CD4-positive, CD25-positive, alpha-beta regulatory T cell (primary cell): Measurements from ENCODE around the gene GHITM. TPM values are rescaled to one million over a fixed set of nuclear protein-coding genes. Genes with fewer than 3 reads are reported as not detected.
"Not testable (repeated sequence)": the region's sequence is repeated elsewhere in the genome, so short reads cannot be mapped to it uniquely, and the experiment has no call there.

ENCODE experiments used
- ATAC-seq, 2 donors: fragments of 150-1000 bp; cut with Tn5 transposase; one replicate each; pipeline ENCODE4 v1.10.0; 2021; ENCODE audit warnings: low read depth in 2 of 2, moderate number of reproducible peaks in 2 of 2, moderate library complexity in 1 of 2
- DNase-seq, 3 donors: peaks; one replicate each; pipeline versions ENCODE4 v3.0.0 to v3.0.0-alpha.2; 2012 to 2022; ENCODE audit warnings: mixed read lengths in 1 of 3
- H3K27ac ChIP-seq: one replicate; pipeline ENCODE4 v1.7.0; 2013; ENCODE audit warnings: mild to moderate bottlenecking, low read length; ENCODE audit not compliant: insufficient read depth, poor library complexity, severe bottlenecking
- H3K27me3 ChIP-seq: one replicate; pipeline ENCODE4 v1.7.0; 2013; ENCODE audit warnings: low read length; ENCODE audit not compliant: control insufficient read depth, insufficient read depth
- H3K36me3 ChIP-seq: one replicate; pipeline ENCODE4 v1.7.0; 2013; ENCODE audit warnings: mild to moderate bottlenecking, low read length, moderate library complexity; ENCODE audit not compliant: control insufficient read depth, insufficient read depth
- H3K4me1 ChIP-seq: 2 replicates; pipeline ENCODE4 v1.7.0; 2013; ENCODE audit warnings: mild to moderate bottlenecking, low read length; ENCODE audit not compliant: insufficient read depth, control insufficient read depth, poor library complexity, severe bottlenecking
- H3K4me3 ChIP-seq: one replicate; pipeline ENCODE4 v1.7.0; 2013; ENCODE audit warnings: low read depth, mild to moderate bottlenecking, low read length, moderate library complexity
- H3K9me3 ChIP-seq, 2 experiments: 1 replicate in 1 of 2; 2 replicates in 1 of 2; pipeline ENCODE4 v1.7.0; 2013; ENCODE audit warnings: low read length in 2 of 2, mild to moderate bottlenecking in 1 of 2, moderate library complexity in 1 of 2; ENCODE audit not compliant: control insufficient read depth in 2 of 2
- H3K27ac Mint-ChIP-seq, 3 donors: one replicate each; pipeline ENCODE4 v1.8.0; 2020 to 2022; ENCODE audit warnings: mild to moderate bottlenecking in 3 of 3, mixed read lengths in 3 of 3, moderate library complexity in 2 of 3
- H3K27me3 Mint-ChIP-seq: one replicate; pipeline ENCODE4 v1.8.0; 2022; ENCODE audit warnings: mild to moderate bottlenecking, mixed read lengths
- H3K36me3 Mint-ChIP-seq: one replicate; pipeline ENCODE4 v1.8.0; 2020; ENCODE audit warnings: mixed read lengths
- H3K4me1 Mint-ChIP-seq, 4 donors: one replicate each; pipeline ENCODE4 v1.8.0; 2020 to 2022; ENCODE audit warnings: mixed read lengths in 4 of 4, mild to moderate bottlenecking in 1 of 4
- H3K4me3 Mint-ChIP-seq, 4 donors: one replicate each; pipeline ENCODE4 v1.8.0; 2020 to 2022; ENCODE audit warnings: mild to moderate bottlenecking in 4 of 4, mixed read lengths in 4 of 4, moderate library complexity in 3 of 4
- H3K9me3 Mint-ChIP-seq, 7 donors: one replicate each; pipeline ENCODE4 v1.8.0; 2020 to 2022; ENCODE audit warnings: mixed read lengths in 7 of 7, mild to moderate bottlenecking in 3 of 7, moderate library complexity in 2 of 7
- polyA plus RNA-seq, 4 donors: library from polyadenylated mRNA; unstranded; fragments of 300-500 nt; fragmentation: Illumina TruSeq; gene quantifications; one replicate each; pipeline ENCODE4 v1.2.3, GENCODE V29; 2021
- total RNA-seq: library from RNA; stranded (reverse); gene quantifications from one replicate; pipeline ENCODE4 v1.2.3, GENCODE V29; 2022

Gene GHITM
- total and polyA plus RNA-seq, 5 donors from 2014 or later: 77.9 to 303 (median 279) TPM

- not testable (repeated sequence) for H3K27ac ChIP-seq, H3K9me3 ChIP-seq, H3K9me3 Mint-ChIP-seq, DNase-seq, H3K27me3 Mint-ChIP-seq, H3K36me3 ChIP-seq, H3K4me3 ChIP-seq, H3K4me1 ChIP-seq, H3K4me3 Mint-ChIP-seq, ATAC-seq, H3K27me3 ChIP-seq, H3K36me3 Mint-ChIP-seq, H3K27ac Mint-ChIP-seq, H3K4me1 Mint-ChIP-seq
Observed at GRCh38 chr10:84113468-84113867, 25.8 kb upstream of the GHITM start.

- H3K9me3 Mint-ChIP-seq: peaks cover 0 to 3% (median 0%) of the 10 kb centered on the region in 7 donors
- no peak overlapping the region for H3K4me3 ChIP-seq
- H3K27me3 ChIP-seq: no peaks in the 10 kb centered on the region
- ATAC-seq (no peak), DNase-seq (no peak)
- no peak overlapping the region for H3K27ac Mint-ChIP-seq
- no peaks in the 10 kb centered on the region for H3K36me3 Mint-ChIP-seq
- no peaks in the 10 kb centered on the region for H3K9me3 ChIP-seq
- H3K4me1 Mint-ChIP-seq: no peaks in the 10 kb centered on the region
- H3K27me3 Mint-ChIP-seq: peaks cover 3% of the 10 kb centered on the region
- H3K4me1 ChIP-seq: no peaks in the 10 kb centered on the region
- no peak overlapping the region for H3K4me3 Mint-ChIP-seq
- H3K27ac ChIP-seq: no peak overlapping the region
- H3K36me3 ChIP-seq: no peaks in the 10 kb centered on the region
Observed at GRCh38 chr10:84114088-84114667, 25.1 kb upstream of the GHITM start.

- not testable (repeated sequence) for H3K9me3 ChIP-seq, H3K27me3 Mint-ChIP-seq, DNase-seq, H3K27ac Mint-ChIP-seq, H3K4me1 ChIP-seq, H3K36me3 ChIP-seq, H3K4me3 Mint-ChIP-seq, H3K27me3 ChIP-seq, H3K36me3 Mint-ChIP-seq, H3K27ac ChIP-seq, ATAC-seq, H3K4me3 ChIP-seq, H3K4me1 Mint-ChIP-seq, H3K9me3 Mint-ChIP-seq
Observed at GRCh38 chr10:84117204-84117603, 22.1 kb upstream of the GHITM start.

GRCh38 chr10:84117686-84118394, 21.5 kb upstream of the GHITM start:
- Mint-ChIP-seq H3K36me3 (no peaks in the 10 kb centered on the region), H3K27me3 (peaks cover 4% of the 10 kb centered on the region), H3K4me1 (no peaks in the 10 kb centered on the region), H3K27ac (no peak overlapping the region), H3K4me3 (no peak overlapping the region), H3K9me3 (peaks cover 0 to 3% (median 0%) of the 10 kb centered on the region in 7 donors)
- DNase-seq: no peak
- no peaks in the 10 kb centered on the region for H3K27me3 ChIP-seq
- H3K9me3 ChIP-seq: no peaks in the 10 kb centered on the region
- H3K36me3 ChIP-seq: no peaks in the 10 kb centered on the region
- H3K27ac ChIP-seq: no peak overlapping the region
- no peak overlapping the region for H3K4me3 ChIP-seq
- ATAC-seq: no peak
- H3K4me1 ChIP-seq: no peaks in the 10 kb centered on the region

GRCh38 chr10:84118395-84119006, 20.8 kb upstream of the GHITM start:
- H3K27me3 ChIP-seq: no peaks in the 10 kb centered on the region
- ATAC-seq (no peak), DNase-seq (no peak)
- H3K27ac ChIP-seq: no peak overlapping the region
- Mint-ChIP-seq H3K4me3 (no peak overlapping the region), H3K36me3 (no peaks in the 10 kb centered on the region), H3K27me3 (peaks cover 8% of the 10 kb centered on the region), H3K27ac (no peak overlapping the region), H3K4me1 (no peaks in the 10 kb centered on the region), H3K9me3 (peaks cover 0 to 3% (median 0%) of the 10 kb centered on the region in 7 donors)
- H3K4me1 ChIP-seq: no peaks in the 10 kb centered on the region
- no peaks in the 10 kb centered on the region for H3K36me3 ChIP-seq
- no peaks in the 10 kb centered on the region for H3K9me3 ChIP-seq
- H3K4me3 ChIP-seq: no peak overlapping the region

GRCh38 chr10:84123362-84123761, 15.9 kb upstream of the GHITM start:
- Histone ChIP-seq H3K9me3 (peaks cover 16% of the 10 kb centered on the region in 2 experiments), H3K4me1 (no peaks in the 10 kb centered on the region), H3K27me3 (peaks cover 6% of the 10 kb centered on the region), H3K4me3 (no peak overlapping the region), H3K36me3 (no peaks in the 10 kb centered on the region), H3K27ac (no peak overlapping the region)
- Mint-ChIP-seq H3K27ac (no peak overlapping the region), H3K4me3 (no peak overlapping the region), H3K4me1 (no peaks in the 10 kb centered on the region), H3K36me3 (no peaks in the 10 kb centered on the region), H3K9me3 (peaks cover 6 to 24% (median 13%) of the 10 kb centered on the region in 7 donors), H3K27me3 (peaks cover 17% of the 10 kb centered on the region)
- DNase-seq (no peak), ATAC-seq (no peak)

- peaks cover 16% of the 10 kb centered on the region in 2 experiments for H3K9me3 ChIP-seq
- H3K27ac ChIP-seq, H3K4me1 Mint-ChIP-seq, ATAC-seq, H3K36me3 Mint-ChIP-seq, H3K36me3 ChIP-seq, H3K4me3 ChIP-seq, H3K4me1 ChIP-seq, H3K27me3 ChIP-seq, DNase-seq: not testable (repeated sequence)
- Mint-ChIP-seq H3K4me3 (peak overlapping the region in 2 of 4 donors; percentile 17 to 75), H3K27me3 (peaks cover 28% of the 10 kb centered on the region), H3K27ac (peak overlapping the region in 1 of 3 donors; percentile 16), H3K9me3 (peaks cover 6 to 24% (median 16%) of the 10 kb centered on the region in 7 donors)
Observed at GRCh38 chr10:84125910-84126784, 13.2 kb upstream of the GHITM start.
